PC-9 (cell line): ENCODE measurements around the gene HMGCL. TPM values are rescaled to one million over a fixed set of nuclear protein-coding genes. Genes with fewer than 3 reads are reported as not detected.

ENCODE experiments used
- BruUV-seq: library from RNA; stranded (reverse); fragments of 400-500 nt; replicated peaks from 2 replicates; lab custom pipeline; 2021; lab: Mats Ljungman, UMichigan
- CTCF ChIA-PET: fragments of 300-600 bp; sonication (Branson Sonifier 250); formaldehyde crosslinking; loops from one replicate; lab custom pipeline; 2022; ENCODE audit warnings: antibody characterized with exemption; lab: Charles Lee
- POLR2A ChIA-PET: fragments of 300-600 bp; sonication (Branson Sonifier 250); formaldehyde crosslinking; loops from one replicate; lab custom pipeline; 2022; ENCODE audit warnings: antibody characterized with exemption; ENCODE audit not compliant: unreplicated experiment; lab: Charles Lee
- DNase-seq, 2 experiments: peaks; one replicate each; pipeline versions ENCODE4 v3.0.0 to v3.0.0-alpha.2; 2015 to 2022; ENCODE audit warnings: mixed read lengths in 1 of 2
- H2AFZ ChIP-seq: fragments of 200-600 bp; sonication (generic); 2 replicates; pipeline ENCODE4 v1.8.1; 2017; ENCODE audit warnings: antibody characterized with exemption
- H3F3A ChIP-seq: fragments of 200-600 bp; sonication (generic); 2 replicates; pipeline ENCODE4 v1.8.1; 2017; ENCODE audit warnings: antibody characterized with exemption, mild to moderate bottlenecking, low read depth; ENCODE audit not compliant: insufficient read depth
- H3K27ac ChIP-seq: fragments of 200-600 bp; sonication (generic); 2 replicates; pipeline ENCODE4 v1.6.1; 2016; ENCODE audit warnings: mixed run types
- H3K27me3 ChIP-seq: fragments of 200-600 bp; sonication (generic); 2 replicates; pipeline ENCODE4 v1.6.1; 2016; ENCODE audit warnings: low read depth, mixed run types; ENCODE audit not compliant: insufficient read depth
- H3K36me3 ChIP-seq: fragments of 200-600 bp; sonication (generic); 2 replicates; pipeline ENCODE4 v1.6.1; 2016; ENCODE audit warnings: low read depth, mixed run types
- H3K4me1 ChIP-seq: fragments of 200-600 bp; sonication (generic); replicated peaks from 2 replicates; pipeline ENCODE4 v1.6.1; 2016; ENCODE audit warnings: mixed run types; ENCODE audit not compliant: insufficient read depth
- H3K4me2 ChIP-seq: fragments of 200-600 bp; sonication (generic); 2 replicates; pipeline ENCODE4 v1.6.1; 2017; ENCODE audit warnings: mixed run types
- H3K4me3 ChIP-seq: fragments of 200-600 bp; sonication (generic); 2 replicates; pipeline ENCODE4 v1.6.1; 2016; ENCODE audit warnings: mixed run types
- H3K79me2 ChIP-seq: fragments of 200-600 bp; sonication (generic); 2 replicates; pipeline ENCODE4 v1.6.1; 2017; ENCODE audit warnings: low read depth, mixed run types
- H3K9me2 ChIP-seq: fragments of 200-600 bp; sonication (generic); 2 replicates; pipeline ENCODE4 v1.8.1; 2017; ENCODE audit warnings: mild to moderate bottlenecking; ENCODE audit not compliant: insufficient read depth
- H3K9me3 ChIP-seq: fragments of 200-600 bp; sonication (generic); 2 replicates; pipeline ENCODE4 v1.8.1; 2016; ENCODE audit warnings: low read depth; ENCODE audit not compliant: insufficient read depth
- H4K20me1 ChIP-seq: fragments of 200-600 bp; sonication (generic); 2 replicates; pipeline ENCODE4 v1.8.1; 2017; ENCODE audit not compliant: insufficient read depth
- EZH2 ChIP-seq: fragments of 200-600 bp; sonication (generic); IDR thresholded peaks from 2 replicates; pipeline ENCODE4 v1.8.0; 2017; ENCODE audit warnings: antibody characterized with exemption, low read depth
- intact Hi-C: fragments of 100-400 bp; cut with micrococcal nuclease; formaldehyde crosslinking; loops from one replicate; pipeline ENCODE4 v1.10.0; 2022; ENCODE audit not compliant: unreplicated experiment
- total RNA-seq: library from RNA; stranded (reverse); gene quantifications from 2 replicates; pipeline ENCODE4 v1.2.3, GENCODE V29; 2021
- TF ChIP-seq, protein P1 (sequence below): fragments of 200-600 bp; sonication (generic); conservative IDR thresholded peaks from 2 replicates; pipeline ENCODE4 v1.6.1; 2017; ENCODE audit warnings: mixed run types, antibody characterized with exemption, mild to moderate bottlenecking, moderate library complexity

Gene HMGCL
- total RNA-seq, 1 experiment from 2014 or later = 43.2 TPM

DNA sequence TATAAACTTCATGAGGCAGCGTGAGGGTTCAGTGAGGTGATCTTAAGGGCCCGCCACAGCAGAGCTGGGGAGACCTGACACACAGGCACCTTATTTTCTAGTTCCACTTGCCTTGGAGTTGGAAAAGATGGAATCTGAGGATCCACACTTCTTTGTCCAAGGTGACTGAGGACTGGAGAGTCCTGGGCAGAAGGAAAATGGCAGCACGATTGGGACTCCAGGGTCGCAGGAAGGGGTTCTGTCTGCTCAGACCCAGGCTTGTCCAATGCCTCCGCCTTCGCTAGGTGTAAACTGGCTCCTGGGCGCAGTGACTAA is 26.0 kb downstream of the HMGCL start:
- Histone ChIP-seq H3K4me3 (peak overlapping the region; percentile 72), H3K4me2 (peak overlapping the region; percentile 82), H3K9me3 (no peaks in the 10 kb centered on the region), H3K9me2 (no peaks in the 10 kb centered on the region), H3F3A (peaks cover 10% of the 10 kb centered on the region; the same call in 1 of the 2 replicates), H4K20me1 (no peaks in the 10 kb centered on the region), H3K27me3 (no peaks in the 10 kb centered on the region), H3K36me3 (no peaks in the 10 kb centered on the region), H3K4me1 (peaks cover 14% of the 10 kb centered on the region), H2AFZ (peak overlapping the region; percentile 53; the same call in 1 of the 2 replicates), H3K79me2 (no peaks in the 10 kb centered on the region), H3K27ac (peak overlapping the region; percentile 85)
- ChIA-PET CTCF (interaction anchor here (1.1 kb wide), 1 partner anchor 27 kb away, joined by 4 read pairs; no protein-coding TSS in a partner anchor), POLR2A (interaction anchor here (0.5 to 0.7 kb wide), 7 partner anchors 21 to 455 kb away, joined by 3 to 32 read pairs (median 5); partner anchors contain the start of genes HNRNPR and PITHD1)
- intact Hi-C loops = loop anchor here (1.0 kb wide), 1 partner anchor 8 kb away; the partner anchor contains the start of gene LYPLA2
- no TSS peak for BruUV-seq
- DNase-seq = no peak
- TF ChIP-seq, protein P1, sequence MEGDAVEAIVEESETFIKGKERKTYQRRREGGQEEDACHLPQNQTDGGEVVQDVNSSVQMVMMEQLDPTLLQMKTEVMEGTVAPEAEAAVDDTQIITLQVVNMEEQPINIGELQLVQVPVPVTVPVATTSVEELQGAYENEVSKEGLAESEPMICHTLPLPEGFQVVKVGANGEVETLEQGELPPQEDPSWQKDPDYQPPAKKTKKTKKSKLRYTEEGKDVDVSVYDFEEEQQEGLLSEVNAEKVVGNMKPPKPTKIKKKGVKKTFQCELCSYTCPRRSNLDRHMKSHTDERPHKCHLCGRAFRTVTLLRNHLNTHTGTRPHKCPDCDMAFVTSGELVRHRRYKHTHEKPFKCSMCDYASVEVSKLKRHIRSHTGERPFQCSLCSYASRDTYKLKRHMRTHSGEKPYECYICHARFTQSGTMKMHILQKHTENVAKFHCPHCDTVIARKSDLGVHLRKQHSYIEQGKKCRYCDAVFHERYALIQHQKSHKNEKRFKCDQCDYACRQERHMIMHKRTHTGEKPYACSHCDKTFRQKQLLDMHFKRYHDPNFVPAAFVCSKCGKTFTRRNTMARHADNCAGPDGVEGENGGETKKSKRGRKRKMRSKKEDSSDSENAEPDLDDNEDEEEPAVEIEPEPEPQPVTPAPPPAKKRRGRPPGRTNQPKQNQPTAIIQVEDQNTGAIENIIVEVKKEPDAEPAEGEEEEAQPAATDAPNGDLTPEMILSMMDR = no peak
- no peak for TF ChIP-seq EZH2

DNA sequence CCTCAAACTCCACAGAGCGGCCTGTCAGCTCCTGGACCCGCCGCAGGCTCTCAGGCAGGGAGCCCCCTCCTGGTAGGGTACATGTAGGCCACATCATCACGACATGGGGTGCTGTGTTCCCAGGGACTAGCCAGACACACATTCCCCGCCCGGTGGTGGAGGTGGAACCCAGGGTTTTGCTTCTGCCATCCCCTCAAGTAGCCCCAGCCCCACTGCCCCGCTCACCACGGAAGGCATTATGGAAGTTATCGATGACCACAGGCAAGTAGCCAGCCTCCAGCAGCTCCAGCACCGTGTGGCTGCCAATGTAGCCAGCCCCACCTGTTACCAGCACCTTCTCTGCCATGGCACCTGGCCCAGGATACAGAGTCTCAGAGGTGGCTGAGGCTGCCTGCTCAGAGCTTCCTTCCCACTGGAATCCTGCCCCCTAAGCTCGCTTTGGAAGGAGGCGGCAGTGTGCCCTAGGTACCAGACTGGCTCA is 26.5 kb downstream of the HMGCL start:
- ChIA-PET CTCF (interaction anchor here (0.5 to 1.1 kb wide), 2 partner anchors 9 to 27 kb away, joined by 3 to 4 read pairs; no protein-coding TSS in a partner anchor), POLR2A (interaction anchor here (0.6 kb wide), 1 partner anchor 105 kb away, joined by 32 read pairs; no protein-coding TSS in a partner anchor)
- intact Hi-C loops = loop anchor here (1.0 kb wide), 1 partner anchor 7 kb away; the partner anchor contains the start of gene LYPLA2
- Histone ChIP-seq H2AFZ (no peak overlapping the region), H3K9me3 (no peaks in the 10 kb centered on the region), H3K27me3 (no peaks in the 10 kb centered on the region), H3K4me1 (peaks cover 14% of the 10 kb centered on the region), H3K4me2 (peak overlapping the region; percentile 82), H4K20me1 (no peaks in the 10 kb centered on the region), H3F3A (peaks cover 10% of the 10 kb centered on the region; the same call in 1 of the 2 replicates), H3K36me3 (no peaks in the 10 kb centered on the region), H3K4me3 (peak overlapping the region; percentile 72; the same call in 1 of the 2 replicates), H3K9me2 (no peaks in the 10 kb centered on the region), H3K79me2 (no peaks in the 10 kb centered on the region), H3K27ac (peak overlapping the region; percentile 85)
- no peak for TF ChIP-seq EZH2
- TF ChIP-seq, protein P1 = no peak
- BruUV-seq = no TSS peak
- no peak for DNase-seq

DNA sequence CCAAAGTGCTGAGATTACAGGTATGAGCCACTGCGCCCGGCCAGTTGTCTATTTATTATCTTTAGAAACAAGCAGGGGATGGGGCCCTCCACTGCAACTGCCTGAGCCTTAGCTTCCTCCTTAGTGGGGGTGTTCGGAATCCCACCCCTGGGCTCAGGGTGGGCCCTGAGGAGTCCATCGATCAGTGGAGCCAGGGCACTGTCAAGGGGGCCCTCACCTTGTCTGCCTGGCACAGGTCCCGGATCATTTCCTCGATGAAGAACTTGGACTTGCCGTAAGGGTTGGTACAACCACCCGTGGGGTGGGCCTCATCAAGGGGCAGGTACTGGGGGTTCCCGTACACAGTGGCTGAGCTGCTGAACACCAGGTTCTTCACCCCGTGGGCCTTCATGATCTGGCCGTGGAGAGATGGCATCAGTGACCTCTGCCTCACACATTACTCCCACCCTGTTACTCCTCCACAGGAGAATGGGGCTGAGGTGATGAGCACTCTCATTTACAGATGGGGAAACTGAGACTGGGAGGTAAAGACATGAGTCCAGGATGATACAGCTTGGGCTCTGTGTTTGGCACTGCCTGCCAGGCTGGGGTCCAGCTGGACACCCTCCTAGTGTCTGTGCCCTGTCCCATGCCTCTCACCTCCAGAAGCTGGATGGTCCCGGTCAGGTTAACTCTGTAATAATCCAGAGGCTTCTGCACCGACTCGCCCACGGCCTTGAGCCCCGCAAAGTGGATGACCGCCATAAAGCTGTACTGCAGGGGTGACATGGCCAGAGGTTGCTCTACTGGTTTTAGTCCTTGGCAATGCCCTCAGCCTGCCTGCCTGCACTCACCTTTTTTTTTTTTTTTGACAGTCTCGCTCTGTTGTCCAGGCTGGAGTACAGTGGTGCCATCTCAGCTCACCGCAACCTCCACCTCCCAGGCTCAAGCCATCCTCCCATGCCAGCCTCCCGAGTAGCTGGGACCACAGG is 27.5 kb downstream of the HMGCL start:
- no TSS peak for BruUV-seq
- Histone ChIP-seq H3K36me3 (no peaks in the 10 kb centered on the region), H3F3A (peaks cover 10% of the 10 kb centered on the region; the same call in 1 of the 2 replicates), H3K9me3 (no peaks in the 10 kb centered on the region), H3K79me2 (peaks cover 7% of the 10 kb centered on the region), H3K27me3 (no peaks in the 10 kb centered on the region), H3K4me3 (no peak overlapping the region), H4K20me1 (no peaks in the 10 kb centered on the region), H2AFZ (no peak overlapping the region), H3K27ac (no peak overlapping the region), H3K9me2 (no peaks in the 10 kb centered on the region), H3K4me1 (peaks cover 14% of the 10 kb centered on the region), H3K4me2 (no peak overlapping the region)
- intact Hi-C loops = no loop called here
- CTCF ChIA-PET = interaction anchor here (0.5 kb wide), 1 partner anchor 8 kb away, joined by 3 read pairs; no protein-coding TSS in a partner anchor
- DNase-seq = no peak
- POLR2A ChIA-PET = no interaction called here
- no peak for TF ChIP-seq EZH2
- TF ChIP-seq, protein P1 = no peak
